ENCODE measurements around the gene AACS.
"Not testable (repeated sequence)": the region's sequence is repeated elsewhere in the genome, so short reads cannot be mapped to it uniquely, and the experiment has no call there.

DNA sequence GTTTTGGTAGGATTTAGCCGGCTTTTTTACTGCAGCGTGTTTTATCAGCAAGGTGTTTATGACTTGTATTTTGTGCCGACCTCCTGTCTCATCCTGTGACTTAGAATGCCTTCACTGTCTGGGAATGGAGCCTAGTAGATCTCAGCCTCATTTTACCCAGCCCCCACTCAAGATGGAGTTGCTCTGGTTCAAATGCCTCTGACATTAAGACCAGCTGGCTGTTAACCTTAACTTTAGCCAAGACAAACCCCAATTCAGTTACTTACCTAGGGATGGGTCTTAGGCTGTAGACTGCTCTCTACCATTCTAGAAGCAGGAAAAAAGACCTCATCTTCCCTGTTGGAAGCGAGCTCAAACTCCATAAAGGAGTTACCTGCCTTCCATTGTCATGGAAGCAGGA is 1.7 kb upstream of the AACS start:
- not testable (repeated sequence) for TF ChIP-seq EZH2 (IDR thresholded peaks at IDR 0.05; ENCODE audit: borderline replicate concordance); EZH2phosphoT487 (IDR thresholded peaks at IDR 0.05; ENCODE audit: low read depth, severe bottlenecking, unreplicated experiment)
- TF ChIP-seq, protein P1, sequence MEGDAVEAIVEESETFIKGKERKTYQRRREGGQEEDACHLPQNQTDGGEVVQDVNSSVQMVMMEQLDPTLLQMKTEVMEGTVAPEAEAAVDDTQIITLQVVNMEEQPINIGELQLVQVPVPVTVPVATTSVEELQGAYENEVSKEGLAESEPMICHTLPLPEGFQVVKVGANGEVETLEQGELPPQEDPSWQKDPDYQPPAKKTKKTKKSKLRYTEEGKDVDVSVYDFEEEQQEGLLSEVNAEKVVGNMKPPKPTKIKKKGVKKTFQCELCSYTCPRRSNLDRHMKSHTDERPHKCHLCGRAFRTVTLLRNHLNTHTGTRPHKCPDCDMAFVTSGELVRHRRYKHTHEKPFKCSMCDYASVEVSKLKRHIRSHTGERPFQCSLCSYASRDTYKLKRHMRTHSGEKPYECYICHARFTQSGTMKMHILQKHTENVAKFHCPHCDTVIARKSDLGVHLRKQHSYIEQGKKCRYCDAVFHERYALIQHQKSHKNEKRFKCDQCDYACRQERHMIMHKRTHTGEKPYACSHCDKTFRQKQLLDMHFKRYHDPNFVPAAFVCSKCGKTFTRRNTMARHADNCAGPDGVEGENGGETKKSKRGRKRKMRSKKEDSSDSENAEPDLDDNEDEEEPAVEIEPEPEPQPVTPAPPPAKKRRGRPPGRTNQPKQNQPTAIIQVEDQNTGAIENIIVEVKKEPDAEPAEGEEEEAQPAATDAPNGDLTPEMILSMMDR (IDR thresholded peaks at IDR 0.05; ENCODE audit: poor library complexity): not testable (repeated sequence)

Data from hepatocyte (in vitro differentiated cells).